Stomach (tissue), 4 donors: ENCODE results near the gene LEMD2.

Experiments
- CTCF ChIP-seq, 7 experiments: fragments of 450-650 bp in 4 of 7; fragments of 200-600 bp in 3 of 7; sonication (generic) in 3 of 7; IDR thresholded peaks; one replicate each; pipeline ENCODE4 v1.5.1; 2016 to 2019; ENCODE audit warnings: antibody characterized with exemption in 7 of 7, control low read depth in 2 of 7, mild to moderate bottlenecking in 1 of 7
- EP300 ChIP-seq: sonication (generic); formaldehyde crosslinking; IDR thresholded peaks from one replicate; pipeline ENCODE4 v1.6.1; 2017; ENCODE audit warnings: antibody characterized with exemption
- POLR2A ChIP-seq, 4 donors: fragments of 450-650 bp; IDR thresholded peaks; one replicate each; pipeline ENCODE4 v1.6.1; 2016; ENCODE audit warnings: antibody characterized with exemption in 4 of 4, control low read depth in 2 of 4, mild to moderate bottlenecking in 1 of 4, moderate library complexity in 1 of 4
- POLR2AphosphoS5 ChIP-seq, 3 donors: sonication (generic); formaldehyde crosslinking; IDR thresholded peaks; one replicate each; pipeline ENCODE4 v1.6.1; 2016; ENCODE audit warnings: antibody characterized with exemption in 3 of 3

- TF ChIP-seq CTCF (IDR thresholded peaks at IDR 0.05) (no peak), POLR2A (IDR thresholded peaks at IDR 0.05) (no peak), POLR2AphosphoS5 (IDR thresholded peaks at IDR 0.05) (no peak), EP300 (no peak)
Measured at GRCh38 chr6:33824461-33825154, 35.7 kb upstream of the LEMD2 start.
